H1 (cell line): ENCODE data around the gene CYBA. TPM values are rescaled to one million over a fixed set of nuclear protein-coding genes. Genes with fewer than 3 reads are reported as not detected.

Experiments used
- CTCF ChIA-PET: fragments of 300-600 bp; sonication (Branson Sonifier 250); formaldehyde crosslinking; loops from one replicate; lab custom pipeline; 2021; ENCODE audit not compliant: partially characterized antibody; lab: Charles Lee
- POLR2A ChIA-PET: fragments of 300-600 bp; sonication (Branson Sonifier 250); formaldehyde crosslinking; loops from one replicate; lab custom pipeline; 2021; ENCODE audit warnings: inconsistent platforms; ENCODE audit not compliant: partially characterized antibody; lab: Charles Lee
- DNase-seq, 2 experiments: peaks; one replicate each; pipeline versions ENCODE4 v3.0.0 to v3.0.0-alpha.2; 2010 to 2022; ENCODE audit warnings: low spot score in 2 of 2, low read depth in 1 of 2, mixed read lengths in 1 of 2
- FAIRE-seq: peaks from 2 replicates; lab custom pipeline; 2011; peaks lifted over from hg19 to GRCh38; lab: Jason Lieb, UNC
- H2AFZ ChIP-seq: 2 replicates; pipeline ENCODE4 v1.8.1; 2012; ENCODE audit warnings: low read length, inconsistent platforms
- H2AK5ac ChIP-seq: 2 replicates; pipeline ENCODE4 v1.6.1; 2013; ENCODE audit warnings: low read depth, low read length
- H2BK120ac ChIP-seq: replicated peaks from 2 replicates; pipeline ENCODE3; 2013; ENCODE audit warnings: low read depth, low read length, inconsistent platforms
- H2BK12ac ChIP-seq: 2 replicates; pipeline ENCODE4 v1.6.1; 2013; ENCODE audit warnings: low read depth, low read length
- H2BK15ac ChIP-seq: 2 replicates; pipeline ENCODE4 v1.6.1; 2013; ENCODE audit warnings: low read length
- H2BK20ac ChIP-seq: 2 replicates; pipeline ENCODE4 v1.6.1; 2013; ENCODE audit warnings: low read length
- H2BK5ac ChIP-seq: 2 replicates; pipeline ENCODE4 v1.6.1; 2013; ENCODE audit warnings: low read depth, low read length
- H3K14ac ChIP-seq: 2 replicates; pipeline ENCODE4 v1.6.1; 2013; ENCODE audit warnings: inconsistent platforms; ENCODE audit not compliant: insufficient read length
- H3K18ac ChIP-seq: 2 replicates; pipeline ENCODE4 v1.6.1; 2013; ENCODE audit warnings: low read length; ENCODE audit errors: extremely low read depth
- H3K23ac ChIP-seq: 2 replicates; pipeline ENCODE4 v1.6.1; 2013; ENCODE audit warnings: inconsistent platforms; ENCODE audit not compliant: insufficient read length
- H3K23me2 ChIP-seq: 2 replicates; pipeline ENCODE4 v1.6.1; 2013; ENCODE audit warnings: low read depth, low read length
- H3K27ac ChIP-seq: 2 replicates; pipeline ENCODE4 v1.6.1; 2011; ENCODE audit warnings: low read depth, low read length, inconsistent platforms
- H3K27me3 ChIP-seq, 4 experiments: replicated peaks in 1 of 4; 1 replicate in 1 of 4; 2 replicates in 3 of 4; pipeline versions ENCODE4 v1.6.1 to v1.8.1; 2011 to 2013; ENCODE audit warnings: low read length in 3 of 4, mild to moderate bottlenecking in 3 of 4, inconsistent platforms in 2 of 4, mixed read lengths in 2 of 4, moderate library complexity in 1 of 4; ENCODE audit not compliant: control insufficient read depth in 3 of 4, insufficient read depth in 3 of 4; ENCODE audit errors: extremely low read depth in 1 of 4
- H3K36me3 ChIP-seq, 4 experiments: 2 replicates each; pipeline versions ENCODE4 v1.6.1 to v1.8.1; 2011 to 2013; ENCODE audit warnings: mild to moderate bottlenecking in 4 of 4, low read length in 3 of 4, moderate library complexity in 2 of 4, control low read depth in 1 of 4, inconsistent platforms in 1 of 4; ENCODE audit not compliant: insufficient read depth in 4 of 4, control insufficient read depth in 2 of 4
- H3K4ac ChIP-seq: replicated peaks from 2 replicates; pipeline ENCODE3; 2013; ENCODE audit warnings: low read length, low read depth, mixed read lengths, inconsistent platforms; ENCODE audit not compliant: insufficient read length
- H3K4me1 ChIP-seq, 4 experiments: replicated peaks in 1 of 4; 1 replicate in 1 of 4; 2 replicates in 3 of 4; pipeline versions ENCODE4 v1.6.1 to v1.8.1; 2011 to 2013; ENCODE audit warnings: low read length in 3 of 4, inconsistent platforms in 2 of 4, mixed read lengths in 1 of 4; ENCODE audit not compliant: insufficient read depth in 4 of 4, control insufficient read depth in 3 of 4
- H3K4me2 ChIP-seq, 2 experiments: 2 replicates each; pipeline versions ENCODE4 v1.6.1 to v1.8.1; 2011 to 2013; ENCODE audit warnings: low read depth in 2 of 2, low read length in 2 of 2, control low read depth in 1 of 2, inconsistent platforms in 1 of 2, mild to moderate bottlenecking in 1 of 2; ENCODE audit not compliant: insufficient read depth in 1 of 2
- H3K4me3 ChIP-seq, 4 experiments: fragments of 200-600, 300-600 bp in 1 of 4; sonication (generic), shearing (Covaris generic), sonication (Bioruptor Twin) in 1 of 4; 2 replicates each; pipeline versions ENCODE4 v1.5.1 to v1.8.1; 2011 to 2016; ENCODE audit warnings: low read length in 4 of 4, low read depth in 3 of 4, control low read depth in 2 of 4, inconsistent platforms in 2 of 4, mild to moderate bottlenecking in 2 of 4, mixed read lengths in 1 of 4, moderate library complexity in 1 of 4; ENCODE audit not compliant: insufficient read depth in 2 of 4; ENCODE audit errors: extremely low read depth in 1 of 4
- H3K56ac ChIP-seq: replicated peaks from 2 replicates; pipeline ENCODE3; 2013; ENCODE audit warnings: low read depth, mild to moderate bottlenecking, mixed read lengths, low read length, inconsistent platforms; ENCODE audit not compliant: insufficient read length
- H3K79me1 ChIP-seq: 2 replicates; pipeline ENCODE4 v1.6.1; 2013; ENCODE audit warnings: low read depth, low read length, control low read depth
- H3K79me2 ChIP-seq, 2 experiments: 2 replicates each; pipeline versions ENCODE4 v1.6.1 to v1.8.1; 2012 to 2013; ENCODE audit warnings: low read length in 2 of 2, mild to moderate bottlenecking in 2 of 2, inconsistent platforms in 1 of 2; ENCODE audit not compliant: insufficient read depth in 2 of 2, control insufficient read depth in 1 of 2
- H3K9ac ChIP-seq, 4 experiments: replicated peaks in 1 of 4; 1 replicate in 1 of 4; 2 replicates in 3 of 4; pipeline versions ENCODE4 v1.6.1 to v1.8.1; 2011 to 2013; ENCODE audit warnings: low read depth in 3 of 4, low read length in 3 of 4, control low read depth in 2 of 4, mild to moderate bottlenecking in 2 of 4, moderate library complexity in 2 of 4, inconsistent platforms in 1 of 4; ENCODE audit errors: extremely low read depth in 1 of 4
- H3K9me3 ChIP-seq, 2 experiments: 2 replicates each; pipeline versions ENCODE4 v1.6.1 to v1.8.1; 2012 to 2013; ENCODE audit warnings: mild to moderate bottlenecking in 2 of 2, moderate library complexity in 2 of 2, control low read depth in 1 of 2, inconsistent platforms in 1 of 2, low read depth in 1 of 2, low read length in 1 of 2, mixed read lengths in 1 of 2; ENCODE audit not compliant: insufficient read depth in 2 of 2
- H4K20me1 ChIP-seq, 2 experiments: replicated peaks in 1 of 2; 2 replicates each; pipeline versions ENCODE3 to v1.8.1; 2011 to 2013; ENCODE audit warnings: inconsistent platforms in 2 of 2, low read length in 2 of 2, mild to moderate bottlenecking in 1 of 2; ENCODE audit not compliant: insufficient read depth in 2 of 2, control insufficient read depth in 1 of 2
- H4K5ac ChIP-seq: 2 replicates; pipeline ENCODE4 v1.6.1; 2013; ENCODE audit warnings: low read length, low read depth, mixed read lengths, inconsistent platforms; ENCODE audit not compliant: insufficient read length
- H4K8ac ChIP-seq: 2 replicates; pipeline ENCODE4 v1.8.0; 2013; ENCODE audit warnings: mild to moderate bottlenecking, moderate library complexity, low read length, inconsistent platforms; ENCODE audit not compliant: insufficient read depth; ENCODE audit errors: extremely low read depth
- H4K91ac ChIP-seq: replicated peaks from 2 replicates; pipeline ENCODE3; 2013; ENCODE audit warnings: low read length, mixed read lengths, inconsistent platforms; ENCODE audit not compliant: insufficient read length
- EZH2 ChIP-seq: fragments of 200-600 bp; sonication (generic); IDR thresholded peaks from 2 replicates; pipeline ENCODE4 v1.7.1; 2012; ENCODE audit warnings: low read depth, mild to moderate bottlenecking, moderate library complexity, low read length, inconsistent platforms; ENCODE audit not compliant: severe bottlenecking
- KDM1A ChIP-seq: fragments of 200-600, 300-600 bp; sonication (generic); IDR thresholded peaks from 2 replicates; pipeline ENCODE4 v1.7.1; 2016; ENCODE audit warnings: mild to moderate bottlenecking, low read length, borderline replicate concordance
- MAX ChIP-seq: IDR thresholded peaks from 2 replicates; pipeline ENCODE4 v1.6.1; 2012; ENCODE audit warnings: inconsistent platforms
- WGBS, 2 experiments: shearing (Covaris generic) in 1 of 2; methylation state at CpG; one replicate each; pipeline versions ENCODE4 v1.1.6 to v1.1.7; 2013 to 2015; ENCODE audit warnings: low lambda C conversion rate in 2 of 2, mixed read lengths in 2 of 2, inconsistent platforms in 1 of 2, low coverage in 1 of 2, missing lambda C conversion rate in 1 of 2; ENCODE audit not compliant: insufficient replicate concordance in 2 of 2, insufficient coverage in 1 of 2, insufficient read length in 1 of 2; ENCODE audit errors: extremely low coverage in 1 of 2, missing lambda C conversion rate in 1 of 2; 5-methylcytosine and 5-hydroxymethylcytosine counted together
- polyA plus RNA-seq, 7 experiments: library from polyadenylated mRNA; depleted of rRNA in 3 of 7; stranded (reverse) in 5 of 7; unstranded in 2 of 7; fragments of >200 nt in 5 of 7; fragments of 200-250 nt in 2 of 7; gene quantifications; 1 replicate in 5 of 7; 2 replicates in 1 of 7; 4 replicates in 1 of 7; pipeline versions ENCODE4 v1.2.1 to v1.2.3, GENCODE V29; 2011 to 2013; ENCODE audit warnings: missing spikeins in 2 of 7, mixed read lengths in 2 of 7
- total RNA-seq: library from RNA; stranded (reverse); fragmentation: NEBNext Ultra II Directional; extraction: Animal tissue kit (Norgen Biotek cat#: 25700); gene quantifications from 2 replicates; pipeline ENCODE4 v1.2.1, GENCODE V29; 2021

Gene CYBA
- total and polyA plus RNA-seq, 2 of the 8 experiments (the other 6 are each of a cell fraction or from before 2014, with no cell fraction given): 136 to 254 TPM

- peaks cover 13% of the 10 kb centered on the region; the same call in 1 of the 2 replicates for H3K23me2 ChIP-seq
- no peak overlapping the region for H4K91ac ChIP-seq
- H3K4me3 ChIP-seq: peak overlapping the region in 3 of 4 experiments; percentile 61 to 77 (median 69); a peak in 5 of 8 replicates
- no peak overlapping the region for H4K5ac ChIP-seq
- no peak overlapping the region; the same call in 1 of the 2 replicates for H4K8ac ChIP-seq
- peaks cover 0 to 8% (median 6%) of the 10 kb centered on the region in 4 experiments; a peak in 6 of 7 replicates for H3K4me1 ChIP-seq
- no peak overlapping the region for H2AFZ ChIP-seq
- H2BK5ac ChIP-seq: no peak overlapping the region
- no peaks in the 10 kb centered on the region for H3K36me3 ChIP-seq
- no peak overlapping the region for H2BK12ac ChIP-seq
- DNase-seq: no peak
- no peak overlapping the region for H3K27ac ChIP-seq
- POLR2A ChIA-PET: interaction anchor here (1.0 to 1.8 kb wide), 5 partner anchors 9 to 40 kb away, joined by 3 to 5 read pairs (median 4); partner anchors contain the start of genes CTU2, MVD and RNF166
- 0 out of 2 replicates have a peak overlapping the region, but pooled peaks have one; percentile 6 for H2AK5ac ChIP-seq
- H3K9ac ChIP-seq: no peak overlapping the region
- no peaks in the 10 kb centered on the region for H3K9me3 ChIP-seq
- no peak overlapping the region for H3K4ac ChIP-seq
- WGBS, 2 experiments: 75% methylated on average over 15 of the region's 15 CpGs; no CpG with 5 or more reads in 1 of the 2 experiments
- no peak overlapping the region for H3K18ac ChIP-seq
- H2BK20ac ChIP-seq: no peak overlapping the region
- no peak for FAIRE-seq
- no peaks in the 10 kb centered on the region for H3K79me1 ChIP-seq
- no peak overlapping the region for H3K56ac ChIP-seq
- TF ChIP-seq EZH2 (peak; percentile 11), MAX (no peak), KDM1A (no peak)
- H3K27me3 ChIP-seq: peaks cover 0 to 12% (median 9%) of the 10 kb centered on the region in 4 experiments; a peak in 3 of 7 replicates
- H4K20me1 ChIP-seq: peaks cover 0 to 2% of the 10 kb centered on the region in 2 experiments
- no peak overlapping the region for H3K23ac ChIP-seq
- H2BK15ac ChIP-seq: peak overlapping the region; percentile 94; the same call in 1 of the 2 replicates
- H3K79me2 ChIP-seq: no peaks in the 10 kb centered on the region
- no peak overlapping the region for H3K14ac ChIP-seq
- H3K4me2 ChIP-seq: peak overlapping the region; percentile 69 to 95
- H2BK120ac ChIP-seq: no peak overlapping the region
- CTCF ChIA-PET: interaction anchor here (0.8 to 5.7 kb wide), 16 partner anchors 9 to 206 kb away, joined by 3 to 87 read pairs (median 5); no protein-coding TSS in a partner anchor
These were observed 33.8 kb upstream of the CYBA start for GRCh38 chr16:88684569-88685155.
